22Rv1 (cell line): Measurements from ENCODE around the gene TAP2.

Experiments used
- ZFX ChIP-seq: fragments of 450-650 bp; IDR thresholded peaks from 2 replicates; pipeline ENCODE4 v1.6.1; 2017; ENCODE audit warnings: antibody characterized with exemption, borderline replicate concordance
- TF ChIP-seq, protein P1 (sequence below): fragments of 450-650 bp; IDR thresholded peaks from 2 replicates; pipeline ENCODE4 v1.5.1; 2017; ENCODE audit warnings: mild to moderate bottlenecking

- TF ChIP-seq, protein P1, sequence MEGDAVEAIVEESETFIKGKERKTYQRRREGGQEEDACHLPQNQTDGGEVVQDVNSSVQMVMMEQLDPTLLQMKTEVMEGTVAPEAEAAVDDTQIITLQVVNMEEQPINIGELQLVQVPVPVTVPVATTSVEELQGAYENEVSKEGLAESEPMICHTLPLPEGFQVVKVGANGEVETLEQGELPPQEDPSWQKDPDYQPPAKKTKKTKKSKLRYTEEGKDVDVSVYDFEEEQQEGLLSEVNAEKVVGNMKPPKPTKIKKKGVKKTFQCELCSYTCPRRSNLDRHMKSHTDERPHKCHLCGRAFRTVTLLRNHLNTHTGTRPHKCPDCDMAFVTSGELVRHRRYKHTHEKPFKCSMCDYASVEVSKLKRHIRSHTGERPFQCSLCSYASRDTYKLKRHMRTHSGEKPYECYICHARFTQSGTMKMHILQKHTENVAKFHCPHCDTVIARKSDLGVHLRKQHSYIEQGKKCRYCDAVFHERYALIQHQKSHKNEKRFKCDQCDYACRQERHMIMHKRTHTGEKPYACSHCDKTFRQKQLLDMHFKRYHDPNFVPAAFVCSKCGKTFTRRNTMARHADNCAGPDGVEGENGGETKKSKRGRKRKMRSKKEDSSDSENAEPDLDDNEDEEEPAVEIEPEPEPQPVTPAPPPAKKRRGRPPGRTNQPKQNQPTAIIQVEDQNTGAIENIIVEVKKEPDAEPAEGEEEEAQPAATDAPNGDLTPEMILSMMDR = no peak
- no peak for TF ChIP-seq ZFX
These were observed 6.4 kb upstream of the TAP2 start for GRCh38 chr6:32844839-32845383.
